Temporal lobe (tissue), 1 donor: Measurements from ENCODE around the gene MRPS21. TPM values are rescaled to one million over a fixed set of nuclear protein-coding genes. Genes with fewer than 3 reads are reported as not detected.

Experiments used
- total RNA-seq: library from RNA; depleted of rRNA; stranded (reverse); fragments of >200 nt; gene quantifications from one replicate; pipeline ENCODE4 v1.2.3, GENCODE V29; 2014

Gene MRPS21
- total RNA-seq, 1 donor from 2014 or later = 44.7 TPM

Other genes with a start within 250 kb of the MRPS21 start
- 60.7 TPM for gene VPS45, start 226.1 kb upstream of the MRPS21 start, total RNA-seq
- 45.2 TPM for gene PLEKHO1, start 143.9 kb upstream of the MRPS21 start, total RNA-seq
- gene ANP32E, start 57.7 kb upstream of the MRPS21 start, total RNA-seq = 17.0 TPM
- gene CA14, start 36.1 kb upstream of the MRPS21 start, total RNA-seq = 1.7 TPM
- gene APH1A, start 24.8 kb upstream of the MRPS21 start, total RNA-seq = 44.0 TPM
- 4.7 TPM for gene C1orf54, start 21.1 kb upstream of the MRPS21 start, total RNA-seq
- gene CIART, start 11.3 kb upstream of the MRPS21 start, total RNA-seq = 1.7 TPM
- 32.9 TPM for gene PRPF3, start 27.7 kb downstream of the MRPS21 start, total RNA-seq
- gene RPRD2, start 70.3 kb downstream of the MRPS21 start, total RNA-seq = 20.7 TPM
- gene TARS2, start 193.6 kb downstream of the MRPS21 start, total RNA-seq = 20.9 TPM
- gene ECM1, start 214.2 kb downstream of the MRPS21 start, total RNA-seq = 1.5 TPM
- gene FALEC, start 221.9 kb downstream of the MRPS21 start, total RNA-seq = not detected